Ecto neural progenitor cell (in vitro differentiated cells): Measurements from ENCODE around the gene NAPG.
"Not testable (repeated sequence)": the region's sequence is repeated elsewhere in the genome, so short reads cannot be mapped to it uniquely, and the experiment has no call there.

Experiments
- DNase-seq: peaks from one replicate; pipeline ENCODE4 v3.0.0-alpha.2; 2018; ENCODE audit warnings: low spot score

Gene NAPG

GRCh38 chr18:10546557-10547300, 20.9 kb downstream of the NAPG start:
- DNase-seq: no peak

- no peak for DNase-seq
Measured at GRCh38 chr18:10552226-10552625, 26.4 kb downstream of the NAPG start.

DNA sequence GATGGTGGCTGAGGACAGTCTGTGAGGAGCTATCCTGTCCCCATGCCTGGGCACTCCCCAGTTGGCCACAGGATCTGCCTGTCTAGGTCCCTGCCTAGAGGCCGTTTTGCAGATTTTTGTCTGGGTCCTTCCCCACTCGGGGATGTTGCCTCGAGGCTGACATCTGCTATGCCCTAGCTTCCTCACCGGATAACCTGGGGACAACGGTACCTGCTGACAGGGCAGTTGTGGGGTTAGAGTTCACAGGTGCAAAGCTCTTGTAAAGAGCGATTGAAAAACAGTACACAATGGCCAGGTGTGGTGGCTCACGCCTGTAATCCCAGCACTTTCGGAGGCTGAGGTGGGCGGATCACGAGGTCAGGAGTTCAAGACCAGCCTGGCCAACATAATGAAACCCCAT, 30.4 kb downstream of the NAPG start:
- DNase-seq: not testable (repeated sequence)

DNA sequence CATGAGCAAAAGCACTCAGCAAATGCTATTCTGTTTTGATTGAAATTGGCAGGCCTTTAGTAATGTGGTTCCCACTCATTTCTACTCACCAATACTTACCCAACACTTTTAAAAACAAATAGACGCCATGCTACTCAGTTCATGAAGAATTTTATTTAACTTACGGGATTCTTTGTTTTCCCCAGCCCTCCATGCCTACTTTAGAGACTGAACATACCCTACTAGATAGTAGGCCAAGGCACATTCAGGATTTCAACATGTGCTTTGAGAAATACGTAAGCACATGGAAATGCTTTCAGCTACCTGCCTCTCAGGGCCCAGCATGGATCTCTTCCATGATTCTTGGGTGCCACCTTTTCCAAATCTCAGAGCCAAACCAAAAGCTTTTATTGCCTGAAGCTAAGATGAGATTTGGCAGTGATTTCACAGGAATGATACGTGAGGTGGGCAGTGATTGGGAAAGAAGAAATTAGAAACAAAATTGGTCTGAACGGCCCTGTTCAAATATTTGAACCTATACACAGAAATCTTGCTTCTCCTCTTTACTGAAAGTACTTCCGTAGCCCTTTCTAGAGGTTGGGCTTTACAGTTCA, 31.4 kb downstream of the NAPG start:
- no peak for DNase-seq

DNA sequence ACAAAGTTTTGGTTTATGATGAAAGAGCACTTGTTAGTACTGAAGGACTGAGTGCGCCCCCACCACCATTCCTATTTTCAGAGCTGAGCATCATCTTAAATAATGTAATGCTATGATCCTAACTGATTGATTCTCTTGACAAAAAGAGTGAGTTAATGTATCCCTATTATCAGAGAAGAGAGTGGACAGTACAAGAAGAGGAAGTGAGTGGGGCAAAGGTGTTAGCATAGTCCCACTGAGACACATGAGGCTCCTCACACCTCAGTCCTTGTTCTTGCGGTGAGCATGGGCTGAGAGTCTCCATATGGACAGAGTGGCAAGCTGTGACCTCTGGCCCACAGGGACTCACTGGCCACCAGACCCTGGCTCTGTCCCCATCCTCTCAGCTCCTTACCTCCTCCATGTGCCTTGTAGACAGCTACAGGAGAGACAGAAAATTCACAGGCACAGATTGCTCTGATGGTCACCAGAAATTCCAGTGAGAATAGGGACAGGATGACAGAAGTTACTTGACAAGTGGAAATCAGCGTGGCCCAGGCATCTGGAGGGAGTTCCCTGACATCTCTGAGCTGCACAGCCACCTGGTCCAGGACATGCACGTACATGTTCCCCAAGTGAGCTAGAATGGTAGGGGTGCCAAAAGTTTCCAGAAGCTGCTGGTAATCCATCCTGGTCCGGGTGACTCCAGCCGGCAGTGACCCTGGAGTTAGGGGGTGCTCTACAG, 32.6 kb downstream of the NAPG start:
- no peak for DNase-seq

DNA sequence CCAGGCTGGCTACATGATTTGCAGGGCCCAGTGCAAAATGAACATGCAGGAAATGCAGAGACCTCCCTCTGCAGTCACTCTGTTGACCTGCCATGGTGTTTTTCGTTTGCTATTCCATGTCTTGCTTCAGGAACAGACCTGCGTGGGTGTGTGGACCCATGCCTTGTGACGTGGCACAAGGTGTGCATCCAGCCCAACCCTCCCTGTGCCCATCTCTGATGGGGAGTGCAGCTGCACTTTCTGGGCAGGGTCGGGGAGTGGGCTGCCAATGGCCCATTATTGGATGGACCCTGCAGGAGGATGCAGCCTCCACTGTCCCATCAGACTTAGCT, 33.1 kb downstream of the NAPG start:
- DNase-seq: no peak

- no peak for DNase-seq
Measured at GRCh38 chr18:10559553-10560451, 34.0 kb downstream of the NAPG start.

- peak; percentile 80 for DNase-seq
Measured at GRCh38 chr18:10560452-10561045, 34.7 kb downstream of the NAPG start.

GRCh38 chr18:10562773-10563160, 36.9 kb downstream of the NAPG start:
- DNase-seq: no peak

DNA sequence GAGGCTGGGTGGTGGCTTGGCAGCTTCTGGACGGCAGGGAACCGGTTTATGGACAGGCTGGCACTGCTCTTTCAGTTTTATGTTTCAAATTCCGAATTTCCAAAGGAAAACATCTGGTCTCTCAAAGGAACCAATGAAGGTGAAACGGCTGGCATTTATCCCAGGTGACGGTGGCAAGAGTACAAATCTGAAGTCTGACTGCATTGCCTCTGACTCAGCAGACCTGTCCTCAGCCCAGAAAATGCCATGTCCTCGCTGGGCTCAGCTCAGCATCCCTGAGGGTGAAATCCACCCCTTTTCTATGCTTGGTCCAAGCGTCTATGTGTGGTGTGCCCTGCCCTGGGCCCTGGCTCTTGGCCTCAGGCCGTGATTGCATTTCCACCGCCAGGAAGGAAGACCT, 38.1 kb downstream of the NAPG start:
- peak; percentile 8 for DNase-seq

DNA sequence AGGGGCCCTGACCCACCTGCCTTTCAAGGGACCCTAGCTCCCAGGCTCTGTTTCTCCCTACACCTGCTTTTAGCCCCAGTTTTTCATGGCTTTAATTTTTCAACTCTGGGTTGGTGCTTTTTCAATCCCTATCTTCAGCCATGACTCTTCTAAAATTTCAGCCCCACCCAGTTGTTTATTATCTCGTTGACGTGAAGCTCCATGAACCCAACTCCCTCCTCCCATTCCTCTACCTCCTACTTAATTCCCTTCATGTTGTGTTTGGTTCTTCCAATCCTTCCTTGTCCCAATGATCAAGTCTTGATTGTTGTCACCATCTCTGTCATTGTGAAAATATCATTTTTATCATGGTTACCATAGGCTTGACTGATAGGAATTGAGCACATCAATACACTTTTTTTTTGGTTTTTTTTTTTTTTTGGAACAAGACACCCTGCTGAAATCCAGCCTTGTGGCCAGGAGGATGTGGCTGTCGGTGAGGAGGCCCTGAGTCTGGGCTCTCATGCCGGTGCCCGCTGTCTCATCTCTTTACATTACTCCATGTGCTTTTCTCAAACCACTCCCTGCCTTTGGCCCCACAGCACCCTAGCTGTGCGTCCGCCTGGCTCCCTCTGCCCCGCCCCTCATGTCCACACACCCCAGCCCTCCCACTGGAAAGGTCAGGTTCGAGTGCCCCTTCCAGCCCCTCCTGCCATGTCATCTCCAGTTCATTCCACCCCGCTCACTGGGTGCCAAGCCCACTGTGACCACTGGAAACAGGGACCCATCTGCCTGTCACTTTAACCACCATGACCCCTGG, 39.3 kb downstream of the NAPG start:
- DNase-seq: peak; percentile 33

DNA sequence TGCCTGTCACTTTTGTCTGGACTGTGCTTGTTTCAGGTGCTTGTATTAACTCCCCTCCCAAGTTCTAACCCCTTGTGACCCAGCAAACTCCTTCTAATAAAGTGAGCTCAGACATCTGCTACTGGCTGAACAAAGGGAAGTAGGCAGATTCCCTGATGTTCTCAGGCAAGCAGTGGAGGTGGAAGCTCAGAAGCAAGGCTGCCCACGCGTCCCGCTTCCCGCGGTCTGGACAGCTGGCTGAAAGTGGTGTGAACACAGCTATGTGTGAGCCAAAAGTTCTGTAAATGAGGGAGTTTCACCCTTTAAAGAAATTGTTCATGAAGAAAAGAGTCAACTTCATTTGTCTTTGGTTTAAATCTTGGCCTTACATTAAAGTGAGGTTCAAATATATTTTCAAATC, 40.0 kb downstream of the NAPG start:
- DNase-seq: peak; percentile 38

DNA sequence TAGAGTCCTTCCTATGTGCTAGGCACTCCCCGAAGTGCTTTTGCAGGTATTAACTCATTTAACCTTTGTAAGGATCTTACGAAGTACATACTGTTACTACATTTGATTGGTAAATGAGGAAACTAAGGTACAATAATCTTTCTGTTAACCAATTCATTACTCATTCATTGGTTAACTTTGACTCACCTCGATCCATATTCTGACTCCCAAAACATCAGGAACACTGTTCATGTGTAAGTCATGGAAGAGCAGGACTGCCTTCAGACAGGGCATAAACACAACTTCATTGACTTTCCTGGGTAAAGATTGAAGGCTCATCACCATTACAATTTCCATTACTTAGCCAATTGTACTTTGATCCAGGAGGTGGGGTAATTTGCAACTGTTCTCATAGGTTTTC, 40.6 kb downstream of the NAPG start:
- DNase-seq: no peak

- DNase-seq: not testable (repeated sequence)
Measured at GRCh38 chr18:10569941-10570340, 44.1 kb downstream of the NAPG start.

GRCh38 chr18:10570622-10571021, 44.8 kb downstream of the NAPG start:
- DNase-seq: no peak

DNA sequence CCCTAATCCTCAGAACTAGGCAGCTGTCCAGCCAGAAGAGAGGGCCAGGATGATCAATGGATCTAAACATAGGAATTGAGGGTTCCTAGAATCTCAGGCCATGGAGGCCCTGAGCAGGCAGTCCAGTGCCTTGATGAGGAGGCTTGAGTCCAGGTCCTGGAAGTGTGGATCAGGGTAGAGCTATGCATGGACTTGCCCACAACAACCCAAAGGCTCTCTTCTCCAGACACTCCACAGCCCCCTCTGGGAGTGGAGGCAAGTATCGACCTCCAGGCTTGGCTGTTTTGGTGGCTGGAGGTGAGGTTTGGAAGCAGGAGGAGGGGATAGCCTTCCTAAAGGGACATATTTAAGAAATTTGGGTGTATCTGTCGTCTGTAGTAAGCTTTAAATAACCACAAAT, 45.7 kb downstream of the NAPG start:
- peak; percentile 11 for DNase-seq

- not testable (repeated sequence) for DNase-seq
Measured at GRCh38 chr18:10573261-10573660, 47.4 kb downstream of the NAPG start.

GRCh38 chr18:10574412-10574811, 48.6 kb downstream of the NAPG start:
- not testable (repeated sequence) for DNase-seq

DNA sequence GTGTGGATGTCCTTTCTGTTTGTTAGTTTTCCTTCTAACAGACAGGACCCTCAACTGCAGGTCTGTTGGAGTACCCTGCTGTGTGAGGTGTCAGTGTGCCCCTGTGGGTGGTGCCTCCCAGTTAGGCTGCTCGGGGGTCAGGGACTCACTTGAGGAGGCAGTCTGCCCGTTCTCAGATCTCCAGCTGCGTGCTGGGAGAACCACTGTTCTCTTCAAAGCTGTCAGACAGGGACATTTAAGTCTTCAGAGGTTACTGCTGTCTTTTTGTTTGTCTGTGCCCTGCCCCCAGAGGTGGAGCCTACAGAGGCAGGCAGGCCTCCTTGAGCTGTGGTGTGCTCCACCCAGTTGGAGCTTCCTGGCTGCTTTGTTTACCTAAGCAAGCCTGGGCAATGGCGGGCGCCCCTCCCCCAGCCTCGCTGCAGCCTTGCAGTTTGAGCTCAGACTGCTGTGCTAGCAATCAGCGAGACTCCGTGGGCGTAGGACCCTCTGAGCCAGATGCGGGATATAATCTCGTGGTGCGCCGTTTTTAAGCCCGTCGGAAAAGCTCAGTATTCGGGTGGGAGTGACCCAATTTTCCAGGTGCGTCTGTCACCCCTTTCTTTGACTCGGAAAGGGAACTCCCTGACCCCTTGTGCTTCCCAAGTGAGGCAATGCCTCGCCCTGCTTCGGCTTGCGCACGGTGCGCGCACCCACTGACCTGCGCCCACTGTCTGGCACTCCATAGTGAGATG, 52.2 kb downstream of the NAPG start:
- not testable (repeated sequence) for DNase-seq

GRCh38 chr18:10578573-10578899, 52.7 kb downstream of the NAPG start:
- peak; percentile 8 for DNase-seq
